Measurements from ENCODE around the gene HELLS.
"Not testable (repeated sequence)": the region's sequence is repeated elsewhere in the genome, so short reads cannot be mapped to it uniquely, and the experiment has no call there.

Gene HELLS

GRCh38 chr10:94545391-94546048, at the start of gene HELLS:
Gene HELLS (plus strand): TSS chr10:94545788. CDS start chr10:94545922, 134 bp downstream.
- peak; percentile 68 to 71 for DNase-seq (ENCODE audit: low read depth in 2 of 2)

GRCh38 chr10:94496010-94496409, 49.6 kb upstream of the HELLS start:
- DNase-seq (ENCODE audit: low read depth in 2 of 2), result no peak

GRCh38 chr10:94496646-94497045, 48.9 kb upstream of the HELLS start:
- DNase-seq (ENCODE audit: low read depth in 2 of 2), result no peak

GRCh38 chr10:94500063-94500462, 45.5 kb upstream of the HELLS start:
- DNase-seq (ENCODE audit: low read depth in 2 of 2), result no peak

- DNase-seq (ENCODE audit: low read depth in 2 of 2), result no peak
These were observed 24.0 kb upstream of the HELLS start for GRCh38 chr10:94521276-94522250.

- no peak for DNase-seq (ENCODE audit: low read depth in 2 of 2)
These were observed 21.4 kb upstream of the HELLS start for GRCh38 chr10:94524146-94524545.

GRCh38 chr10:94524711-94525110, 20.9 kb upstream of the HELLS start:
- DNase-seq (ENCODE audit: low read depth in 2 of 2), result no peak

- not testable (repeated sequence) for DNase-seq (ENCODE audit: low read depth in 2 of 2)
These were observed 14.0 kb upstream of the HELLS start for GRCh38 chr10:94531550-94531949.

GRCh38 chr10:94533027-94533426, 12.6 kb upstream of the HELLS start:
- no peak for DNase-seq (ENCODE audit: low read depth in 2 of 2)

- DNase-seq (ENCODE audit: low read depth in 2 of 2), result not testable (repeated sequence)
These were observed 3.3 kb upstream of the HELLS start for GRCh38 chr10:94542282-94542681.

- no peak for DNase-seq (ENCODE audit: low read depth in 2 of 2)
These were observed 687 bp downstream of the HELLS start for GRCh38 chr10:94546049-94546900.

GRCh38 chr10:94546901-94547185, 1.3 kb downstream of the HELLS start:
- no peak for DNase-seq (ENCODE audit: low read depth in 2 of 2)

GRCh38 chr10:94549221-94549620, 3.6 kb downstream of the HELLS start:
- DNase-seq (ENCODE audit: low read depth in 2 of 2), result no peak

GRCh38 chr10:94567714-94568307, 22.2 kb downstream of the HELLS start:
- not testable (repeated sequence) for DNase-seq (ENCODE audit: low read depth in 2 of 2)

GRCh38 chr10:94571081-94571480, 25.5 kb downstream of the HELLS start:
- no peak for DNase-seq (ENCODE audit: low read depth in 2 of 2)

- no peak for DNase-seq (ENCODE audit: low read depth in 2 of 2)
These were observed 25.9 kb downstream of the HELLS start for GRCh38 chr10:94571528-94571927.

- DNase-seq (ENCODE audit: low read depth in 2 of 2), result no peak
These were observed 33.2 kb downstream of the HELLS start for GRCh38 chr10:94578790-94579189.

- no peak for DNase-seq (ENCODE audit: low read depth in 2 of 2)
These were observed 37.5 kb downstream of the HELLS start for GRCh38 chr10:94583124-94583523.

- DNase-seq (ENCODE audit: low read depth in 2 of 2), result no peak
These were observed 46.0 kb downstream of the HELLS start for GRCh38 chr10:94591461-94592205.

GRCh38 chr10:94602729-94603515, 57.3 kb downstream of the HELLS start:
- no peak for DNase-seq (ENCODE audit: low read depth in 2 of 2)

All from stimulated activated CD8-positive, alpha-beta memory T cell treated with anti-CD3 and anti-CD28 coated beads, Interleukin-15, amount 100 ng/mL, for 48 hours (primary cell).